A172 (cell line): ENCODE data around the gene SH3PXD2A. TPM values are rescaled to one million over a fixed set of nuclear protein-coding genes. Genes with fewer than 3 reads are reported as not detected.

ENCODE experiments used
- DNase-seq: peaks from one replicate; pipeline ENCODE4 v3.0.0-alpha.2; 2015; ENCODE audit warnings: low spot score
- total RNA-seq: library from RNA; depleted of rRNA; stranded (reverse); fragments of >200 nt; shearing (Covaris generic); gene quantifications from 2 replicates; pipeline ENCODE4 v1.2.3, GENCODE V29; 2014

Gene SH3PXD2A
- total RNA-seq, 1 experiment from 2014 or later, result 1.7 TPM

DNA sequence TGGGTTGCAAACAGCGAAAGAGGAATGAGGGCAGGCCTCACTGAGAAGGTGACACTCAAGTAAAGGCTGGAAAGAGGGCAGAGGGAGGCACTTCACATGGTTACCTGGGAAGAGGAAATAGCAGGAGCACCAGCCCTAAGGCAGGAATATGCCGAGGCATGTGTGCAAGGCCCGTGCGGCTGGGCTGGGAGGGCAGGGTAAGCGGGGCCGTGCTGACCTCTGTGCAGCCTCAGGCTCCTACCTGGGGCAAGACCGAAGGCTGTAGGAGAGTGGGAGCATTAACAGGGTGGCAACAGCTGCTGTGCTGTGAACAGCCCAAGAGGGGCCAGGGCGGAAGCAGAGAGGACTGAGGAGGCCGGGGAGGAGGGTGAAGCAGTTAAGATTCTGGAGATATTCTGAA lies 24.0 kb upstream of the SH3PXD2A start:
- DNase-seq, result no peak

DNA sequence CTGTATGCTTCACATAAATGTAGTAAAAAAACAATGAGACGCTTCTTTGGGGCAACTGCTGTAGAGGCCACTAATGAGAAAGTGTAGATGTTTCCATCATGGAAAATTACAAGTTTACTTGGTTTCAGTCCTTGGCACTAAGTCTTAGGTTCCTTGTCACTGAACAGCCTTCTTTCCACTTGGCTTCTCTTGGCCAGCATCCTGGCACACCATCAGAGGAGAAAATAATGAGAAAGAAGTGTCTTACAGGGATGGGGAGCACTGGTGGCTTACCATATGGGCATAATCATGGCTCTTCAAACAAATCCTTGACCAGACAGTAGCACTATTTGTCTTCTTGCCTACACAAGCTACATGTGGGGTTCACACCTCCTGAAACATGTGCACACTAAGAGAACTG lies 22.5 kb upstream of the SH3PXD2A start:
- DNase-seq, result no peak

DNA sequence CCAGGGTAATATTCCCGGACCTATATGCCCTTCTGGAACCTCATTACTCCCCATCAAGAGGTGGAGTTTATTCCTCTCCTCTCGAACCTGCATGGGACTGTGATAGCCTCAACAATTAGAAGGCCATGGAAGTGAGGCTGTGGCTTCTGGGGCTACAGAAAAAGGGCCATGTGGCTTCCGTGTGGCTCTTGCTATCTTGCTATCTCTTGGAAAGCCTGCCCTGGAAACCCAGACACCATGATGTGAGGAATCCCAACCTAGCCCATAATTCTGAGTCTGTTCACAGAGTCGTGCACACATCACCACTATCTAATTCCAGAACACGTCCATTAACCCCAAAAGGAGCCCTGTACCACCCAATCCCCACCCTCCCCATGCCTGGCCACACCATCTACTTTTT lies 20.8 kb upstream of the SH3PXD2A start:
- no peak for DNase-seq

DNA sequence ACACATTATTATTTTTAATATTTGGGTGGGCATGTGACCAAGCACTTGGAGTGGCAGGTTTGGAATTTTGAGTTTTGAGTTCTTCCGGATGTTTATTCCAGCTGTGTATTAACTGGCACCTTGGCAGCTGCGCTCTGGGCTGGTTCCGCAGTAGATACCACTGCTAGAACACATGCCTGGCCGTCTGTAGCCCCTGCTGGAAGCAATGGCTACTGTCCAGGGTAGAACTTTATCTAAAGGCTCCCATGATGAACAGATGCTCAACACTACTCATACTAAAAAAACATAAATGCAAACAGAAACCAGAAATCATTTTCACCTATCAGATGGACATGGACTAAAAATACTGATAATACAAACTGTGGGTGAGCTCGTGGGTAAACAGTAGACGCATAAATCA lies 19.4 kb upstream of the SH3PXD2A start:
- DNase-seq, result no peak

DNA sequence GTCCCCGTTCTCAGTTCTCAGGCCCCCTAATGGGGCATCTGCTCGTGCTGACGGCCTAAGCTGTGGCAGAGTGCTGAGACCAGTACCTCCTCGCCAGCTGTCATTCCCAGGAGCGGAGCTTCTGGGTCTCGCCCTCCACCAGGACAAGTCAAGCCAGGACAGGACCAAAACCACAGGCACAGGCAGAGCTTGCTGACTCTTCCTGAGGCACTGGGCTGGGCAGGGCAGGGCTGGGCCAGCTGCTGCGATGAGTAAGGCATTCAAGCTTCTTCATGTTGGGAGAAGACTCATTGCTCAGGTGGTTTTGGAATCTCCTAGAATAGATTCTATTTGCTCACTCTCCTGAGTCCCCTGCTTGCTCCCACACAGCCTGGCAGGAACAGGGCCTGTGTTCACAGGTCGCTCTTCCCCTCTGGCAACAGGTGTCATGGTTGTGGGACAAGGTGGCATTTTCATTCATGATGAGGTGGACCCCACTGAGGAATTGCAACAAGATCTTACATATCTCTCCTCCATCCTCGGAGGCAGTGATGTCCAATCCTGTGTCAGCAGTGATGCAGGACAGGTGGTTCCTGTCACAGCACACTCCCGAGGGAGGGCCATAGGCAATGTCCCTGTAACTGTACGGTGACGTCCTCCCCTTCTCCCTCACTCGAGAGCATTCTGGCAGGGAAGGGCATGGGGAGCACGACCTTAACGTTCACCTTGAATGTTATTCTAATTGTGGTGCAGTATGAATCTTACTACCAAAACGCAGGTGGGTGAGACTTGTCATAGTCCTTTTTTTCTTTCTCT lies 17.0 kb upstream of the SH3PXD2A start:
- peak; percentile 66 for DNase-seq

DNA sequence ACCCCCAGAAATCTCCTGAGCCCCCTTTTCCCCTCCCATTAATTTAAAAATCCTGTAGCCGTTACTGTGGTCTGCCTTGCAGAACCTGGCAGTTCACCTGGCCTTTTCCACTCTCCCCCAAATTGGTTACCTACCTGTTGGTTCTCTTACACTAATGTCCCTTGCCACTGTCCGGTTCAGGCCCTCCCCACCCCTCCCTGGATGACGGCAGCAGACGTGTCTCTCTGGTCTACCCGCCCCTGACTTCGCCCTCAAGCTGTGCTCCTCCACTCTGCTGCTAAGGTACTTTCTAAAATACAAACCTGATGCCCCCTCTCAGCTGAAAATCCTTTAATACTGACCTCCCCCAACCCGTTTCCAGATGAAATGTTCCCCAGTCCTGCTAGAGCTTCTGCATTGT lies 15.6 kb upstream of the SH3PXD2A start:
- no peak for DNase-seq

DNA sequence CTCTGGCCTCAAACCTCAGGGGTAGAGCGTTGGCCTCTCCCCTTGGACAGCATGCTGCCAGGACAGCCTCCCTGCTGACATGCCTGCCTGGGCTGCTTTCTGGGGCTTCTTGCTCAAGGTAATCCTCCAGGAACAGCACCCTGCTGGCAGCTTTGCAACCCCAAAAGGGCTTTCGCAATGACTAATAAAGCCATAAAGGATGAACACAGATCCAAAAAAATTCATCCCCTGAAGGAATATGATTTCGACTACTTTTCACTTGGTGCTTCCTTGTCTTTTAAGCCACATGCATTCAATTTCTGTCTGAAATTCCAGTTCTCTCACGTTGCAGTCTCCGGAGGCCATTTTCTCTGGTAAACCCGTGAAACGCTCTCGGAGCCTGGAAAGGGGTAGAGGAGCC lies 15.1 kb upstream of the SH3PXD2A start:
- peak; percentile 43 for DNase-seq

GRCh38 chr10:103869336-103869735 lies 14.0 kb upstream of the SH3PXD2A start:
- DNase-seq, result no peak

DNA sequence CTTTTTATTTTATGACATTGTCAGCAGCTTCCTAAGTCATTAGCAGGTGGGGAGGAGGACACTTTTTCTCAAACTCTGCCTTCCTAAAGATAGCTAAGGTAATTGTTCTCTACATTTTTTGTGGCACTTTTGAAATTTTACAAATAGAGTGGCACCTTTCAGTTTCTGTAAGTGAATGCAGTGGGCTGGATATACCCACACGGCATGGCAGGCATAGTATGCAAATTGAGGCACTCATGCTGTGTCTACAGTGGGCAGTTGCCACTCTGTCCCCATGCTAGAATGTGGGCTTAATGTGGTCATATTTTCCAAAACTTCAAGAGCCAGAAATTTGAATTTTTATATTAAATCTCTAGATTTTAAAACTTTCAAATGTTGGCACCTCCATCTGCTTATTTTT lies 12.8 kb upstream of the SH3PXD2A start:
- no peak for DNase-seq

DNA sequence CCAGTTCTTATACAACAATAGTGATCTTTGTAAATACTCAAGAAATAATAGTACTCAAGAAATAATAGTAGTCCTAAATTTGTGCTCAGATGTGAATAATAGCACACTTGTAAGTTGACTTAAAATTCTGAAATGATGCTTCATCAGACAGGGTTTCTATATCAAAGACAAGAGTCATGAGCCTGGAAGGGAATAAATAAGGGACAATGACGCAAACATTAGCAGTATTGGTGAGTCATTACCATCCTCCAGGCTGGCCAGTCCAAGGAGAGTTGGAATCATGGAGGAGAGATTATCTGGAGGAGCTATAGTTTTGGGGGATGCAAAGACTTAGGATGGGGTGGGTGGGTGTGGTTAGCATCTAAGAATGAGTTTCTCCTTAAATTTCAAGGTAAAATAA lies 6.1 kb upstream of the SH3PXD2A start:
- peak; percentile 25 for DNase-seq

DNA sequence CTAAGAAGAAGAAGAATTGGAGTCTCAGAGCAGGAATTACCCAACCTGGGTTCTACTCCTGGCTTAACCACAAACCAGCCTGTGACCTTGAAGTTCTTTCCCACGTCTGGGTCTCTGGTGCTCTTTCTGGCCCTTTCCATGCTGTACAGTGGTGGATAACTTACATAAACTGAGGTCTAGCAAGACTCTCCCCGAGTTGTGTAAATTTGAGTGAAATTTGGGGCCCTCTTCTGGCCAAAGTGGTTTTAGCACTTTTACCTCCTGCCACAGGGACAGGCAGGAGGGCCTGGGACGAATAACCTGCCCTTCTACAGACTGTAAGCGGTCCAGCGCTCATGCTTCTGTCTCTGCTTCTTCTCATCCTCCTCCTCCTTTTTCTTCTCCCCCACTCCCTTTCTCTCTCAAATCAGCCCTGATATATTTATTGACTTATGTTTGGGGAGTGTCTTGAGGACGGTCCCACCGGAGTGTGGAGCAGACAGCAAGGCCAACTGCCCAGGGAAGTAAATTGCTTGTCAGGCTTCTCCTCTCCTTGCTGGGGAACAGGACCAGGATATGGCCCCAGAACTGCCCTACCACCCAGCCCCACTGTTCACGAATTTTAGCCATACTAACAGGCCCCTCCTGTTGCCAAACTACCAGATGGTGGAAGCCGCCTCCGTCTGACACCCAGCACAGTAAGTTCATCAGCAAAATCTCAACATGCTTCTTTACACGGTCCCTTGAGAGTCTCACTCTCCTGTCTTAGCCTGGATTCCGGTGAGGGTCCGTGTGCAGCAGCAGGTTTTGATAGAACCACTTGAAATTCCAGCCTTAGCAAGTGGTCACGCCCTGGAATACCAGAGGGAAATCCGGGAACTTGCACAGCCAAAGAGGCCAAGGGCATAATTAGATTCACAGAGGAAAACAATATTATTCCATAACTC lies 4.0 kb upstream of the SH3PXD2A start:
- peak; percentile 52 for DNase-seq

GRCh38 chr10:103858360-103858759 lies 3.0 kb upstream of the SH3PXD2A start:
- DNase-seq, result no peak

DNA sequence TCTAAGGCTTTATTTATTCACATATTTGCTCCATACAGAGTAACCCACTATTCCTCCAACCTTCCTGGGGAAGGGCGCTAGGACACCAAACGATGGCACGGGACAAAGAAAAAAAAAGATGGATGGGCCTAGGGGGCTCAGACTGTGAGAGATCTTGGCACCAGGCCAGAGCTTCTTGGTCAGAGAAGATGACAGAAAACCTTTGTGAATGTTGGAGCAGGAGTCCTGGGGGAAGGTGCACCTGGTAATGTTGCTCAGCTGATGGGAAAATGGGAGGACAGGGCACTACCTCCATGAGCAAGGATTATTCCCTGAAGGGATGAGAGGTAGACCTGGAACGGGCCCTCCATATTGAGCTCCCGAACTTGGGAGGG lies 1.4 kb upstream of the SH3PXD2A start:
- DNase-seq, result no peak

- no peak for DNase-seq
These were observed 748 bp upstream of the SH3PXD2A start for GRCh38 chr10:103855852-103856796.

GRCh38 chr10:103854686-103855391 lies 537 bp downstream of the SH3PXD2A start:
- no peak for DNase-seq

DNA sequence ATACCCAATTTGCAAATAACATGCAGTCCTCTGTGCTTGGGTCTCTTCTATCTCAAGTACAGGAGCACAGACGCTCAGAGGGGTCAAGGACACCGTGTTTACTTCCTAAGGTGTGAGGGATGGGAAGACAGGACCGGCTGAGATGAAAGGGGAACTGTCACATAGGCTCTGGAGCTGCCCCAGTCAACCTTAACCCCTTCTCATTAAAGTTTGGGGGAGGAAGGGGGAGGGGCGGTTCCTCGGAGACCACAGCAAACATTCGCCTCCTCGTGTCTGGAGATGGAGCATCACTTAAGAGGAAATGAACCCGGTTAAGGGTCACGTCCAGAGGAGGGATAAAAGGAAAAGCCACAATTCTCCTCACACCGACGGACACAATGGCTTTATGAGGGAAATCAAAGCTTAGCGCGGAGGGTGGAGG lies 1.1 kb downstream of the SH3PXD2A start:
- no peak for DNase-seq

DNA sequence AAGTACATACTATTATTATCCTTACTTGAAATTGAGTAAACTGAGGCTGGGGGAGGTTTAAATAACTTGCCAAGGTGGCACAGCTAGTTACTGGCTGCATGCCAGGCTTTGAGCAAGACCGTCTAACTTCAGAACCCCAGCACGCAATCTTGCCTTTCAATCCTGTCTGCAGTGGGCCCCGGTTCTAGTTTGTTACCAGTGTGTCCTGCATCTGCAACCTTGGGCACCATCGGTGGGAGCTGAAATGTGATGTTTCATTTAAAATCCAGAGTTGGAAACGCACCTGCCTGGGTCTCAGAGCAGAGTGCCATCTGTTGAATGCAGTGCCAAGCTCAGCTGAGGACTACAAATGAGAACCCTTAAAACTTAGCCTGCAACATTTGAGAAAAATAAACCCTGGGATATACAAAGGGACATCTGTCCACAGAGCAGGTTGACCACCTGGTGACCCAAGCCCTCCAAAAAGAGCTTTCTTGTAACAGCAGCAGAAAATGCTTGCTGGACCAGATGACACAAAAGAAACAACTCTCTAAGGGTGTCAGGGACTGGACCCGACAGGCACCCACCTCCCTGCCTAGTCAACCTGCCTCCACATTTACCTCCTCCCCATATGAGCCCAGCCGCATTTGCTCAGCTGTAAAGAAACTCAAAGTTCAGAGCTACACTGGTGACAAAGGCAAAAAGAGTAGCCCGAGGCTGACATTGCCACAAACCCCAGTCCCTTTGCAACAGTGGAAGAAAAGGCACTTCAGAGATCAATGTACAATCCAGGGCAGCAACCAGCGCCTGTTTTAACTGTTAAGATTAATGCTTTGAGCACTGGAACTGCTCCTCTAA lies 1.7 kb downstream of the SH3PXD2A start:
- no peak for DNase-seq

DNA sequence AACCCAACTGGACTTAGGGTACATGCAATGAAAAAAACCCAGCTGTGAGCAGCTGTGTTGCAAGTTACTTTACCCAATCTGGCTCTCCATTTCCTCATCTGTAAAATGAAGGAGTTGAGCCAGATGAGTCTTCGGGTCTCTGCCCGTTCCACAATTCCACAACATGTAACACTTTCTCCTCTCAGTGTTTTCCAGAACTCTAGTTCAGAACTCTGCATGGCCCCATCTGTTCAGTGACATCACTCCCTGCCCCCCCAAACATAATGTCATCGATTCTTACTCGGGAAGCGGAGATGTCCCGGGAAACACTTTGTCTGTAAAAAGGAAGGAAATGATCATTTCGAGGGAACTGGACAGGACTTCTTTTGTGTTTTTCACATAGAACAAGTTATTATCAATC lies 2.5 kb downstream of the SH3PXD2A start:
- DNase-seq, result no peak

DNA sequence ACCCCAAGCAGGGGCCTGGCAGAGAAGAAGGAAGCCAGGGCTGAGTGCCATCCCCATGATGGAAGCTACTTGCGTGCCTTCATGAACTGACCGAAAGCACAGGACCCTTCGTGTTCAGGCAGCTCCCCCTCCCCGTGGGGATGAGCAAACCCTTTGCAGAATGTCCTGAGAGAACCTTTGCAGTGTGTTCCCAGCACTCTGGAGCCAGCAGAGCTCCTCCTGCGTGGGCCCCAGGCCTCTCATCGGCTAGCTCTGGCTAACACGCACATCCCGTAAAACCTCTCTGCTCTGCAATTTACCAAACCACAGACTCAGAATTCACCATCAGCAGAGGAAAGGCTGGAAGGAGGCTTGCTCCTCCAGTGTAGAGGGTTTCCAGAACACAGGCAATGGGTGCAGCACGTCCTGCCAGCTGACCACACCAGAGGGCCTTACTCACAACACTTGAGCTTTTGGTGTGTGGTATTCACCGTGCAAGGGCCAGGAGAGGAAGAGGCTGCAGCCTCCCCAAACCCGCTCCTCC lies 3.1 kb downstream of the SH3PXD2A start:
- DNase-seq, result no peak

DNA sequence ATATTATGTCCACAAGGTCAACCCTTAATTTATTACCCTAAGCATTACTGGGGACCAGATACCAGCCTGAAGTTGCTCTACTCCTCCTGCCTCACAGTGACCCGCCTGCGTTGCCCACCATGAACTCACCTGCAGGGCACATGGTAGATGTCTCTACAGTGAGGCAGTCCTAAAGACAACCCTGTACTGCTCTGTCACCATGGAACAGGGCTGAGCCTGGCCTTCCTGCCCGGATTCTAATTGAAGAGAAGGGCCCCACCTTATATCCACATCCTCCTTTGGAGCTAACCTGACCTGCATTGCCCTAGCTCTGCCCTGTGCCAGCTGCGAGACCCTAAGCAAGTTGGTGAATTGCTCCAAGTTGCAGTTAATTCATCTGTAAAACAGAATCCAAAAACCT lies 4.1 kb downstream of the SH3PXD2A start:
- DNase-seq, result no peak
